ENCODE results near the gene PIGK.
"Not testable (repeated sequence)": the region's sequence is repeated elsewhere in the genome, so short reads cannot be mapped to it uniquely, and the experiment has no call there.

The PIGK gene

DNA sequence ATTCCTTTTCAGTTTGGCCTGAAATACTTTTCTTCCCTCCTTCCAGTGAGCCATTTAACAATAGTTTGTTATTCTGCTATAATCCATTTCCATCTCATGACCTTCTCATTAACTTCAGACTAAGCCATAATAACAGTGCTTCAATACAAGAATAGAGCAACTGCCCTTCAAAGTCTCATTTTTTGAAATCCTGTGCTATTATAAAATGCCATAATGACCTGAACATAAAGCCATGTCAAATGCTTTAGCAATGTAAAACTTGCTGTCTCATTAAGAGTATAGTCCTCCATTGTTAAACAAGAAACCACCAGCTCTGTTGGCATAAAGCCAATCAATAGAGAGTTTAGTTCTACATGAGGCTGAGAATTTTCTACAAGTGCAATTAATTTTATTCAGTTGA is 9.6 kb upstream of the PIGK start:
- Histone ChIP-seq H3K9me3 (ENCODE audit: control insufficient read depth, low read length) (no peaks in the 10 kb centered on the region), H3K36me3 (ENCODE audit: control insufficient read depth, insufficient read depth, low read length) (no peaks in the 10 kb centered on the region), H3K9ac (ENCODE audit: low read length) (no peak overlapping the region), H3K4me3 (ENCODE audit: low read length) (no peak overlapping the region), H3K4me1 (ENCODE audit: control insufficient read depth, insufficient read depth, low read length) (no peaks in the 10 kb centered on the region), H3K27me3 (ENCODE audit: control insufficient read depth, insufficient read depth, low read length) (no peaks in the 10 kb centered on the region)

DNA sequence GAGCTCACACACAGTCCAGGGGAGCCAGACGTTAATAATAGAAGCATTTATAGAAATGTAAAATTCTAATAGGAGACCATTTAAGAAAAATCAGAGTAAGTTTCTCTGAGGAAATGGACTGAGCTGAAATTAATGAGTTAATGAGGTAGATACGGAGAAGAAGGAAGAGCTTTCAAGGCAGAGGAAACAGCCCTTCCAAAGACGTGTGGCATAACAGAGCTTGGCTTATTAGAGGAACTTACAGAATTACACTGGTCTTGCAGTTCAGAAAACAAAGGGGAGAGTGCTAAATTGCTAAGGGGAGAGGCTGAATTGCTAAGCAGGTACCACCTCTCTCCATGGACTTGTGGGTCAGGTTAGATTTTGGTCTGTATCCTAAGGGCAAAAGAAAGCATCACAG is 8.2 kb upstream of the PIGK start:
- Histone ChIP-seq H3K9me3 (ENCODE audit: control insufficient read depth, low read length) (no peaks in the 10 kb centered on the region), H3K9ac (ENCODE audit: low read length) (no peak overlapping the region), H3K4me3 (ENCODE audit: low read length) (no peak overlapping the region), H3K27me3 (ENCODE audit: control insufficient read depth, insufficient read depth, low read length) (no peaks in the 10 kb centered on the region), H3K4me1 (ENCODE audit: control insufficient read depth, insufficient read depth, low read length) (no peaks in the 10 kb centered on the region), H3K36me3 (ENCODE audit: control insufficient read depth, insufficient read depth, low read length) (no peaks in the 10 kb centered on the region)

DNA sequence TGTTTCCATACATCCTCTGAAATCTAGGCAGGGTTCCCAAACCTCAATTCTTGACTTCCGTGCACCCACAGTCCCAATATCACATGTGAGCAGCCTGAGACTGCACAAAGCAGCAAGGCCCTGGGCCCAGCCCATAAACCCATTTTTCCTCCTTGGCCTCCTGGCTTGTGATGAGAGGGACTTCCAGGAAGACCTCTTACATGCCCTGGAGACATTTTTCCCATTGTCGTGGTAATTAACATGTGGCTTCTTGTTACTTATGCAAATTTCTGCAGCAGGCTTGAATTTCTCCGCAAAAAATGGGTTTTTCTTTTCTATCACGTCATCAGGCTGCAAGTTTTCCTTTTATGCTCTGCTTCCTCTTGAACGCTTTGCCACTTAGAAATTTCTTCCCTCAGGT is 3.3 kb upstream of the PIGK start:
- Histone ChIP-seq H3K4me3 (ENCODE audit: low read length) (no peak overlapping the region), H3K36me3 (ENCODE audit: control insufficient read depth, insufficient read depth, low read length) (no peaks in the 10 kb centered on the region), H3K4me1 (ENCODE audit: control insufficient read depth, insufficient read depth, low read length) (peaks cover 6% of the 10 kb centered on the region), H3K27me3 (ENCODE audit: control insufficient read depth, insufficient read depth, low read length) (no peaks in the 10 kb centered on the region), H3K9ac (ENCODE audit: low read length) (no peak overlapping the region), H3K9me3 (ENCODE audit: control insufficient read depth, low read length) (no peaks in the 10 kb centered on the region)

DNA sequence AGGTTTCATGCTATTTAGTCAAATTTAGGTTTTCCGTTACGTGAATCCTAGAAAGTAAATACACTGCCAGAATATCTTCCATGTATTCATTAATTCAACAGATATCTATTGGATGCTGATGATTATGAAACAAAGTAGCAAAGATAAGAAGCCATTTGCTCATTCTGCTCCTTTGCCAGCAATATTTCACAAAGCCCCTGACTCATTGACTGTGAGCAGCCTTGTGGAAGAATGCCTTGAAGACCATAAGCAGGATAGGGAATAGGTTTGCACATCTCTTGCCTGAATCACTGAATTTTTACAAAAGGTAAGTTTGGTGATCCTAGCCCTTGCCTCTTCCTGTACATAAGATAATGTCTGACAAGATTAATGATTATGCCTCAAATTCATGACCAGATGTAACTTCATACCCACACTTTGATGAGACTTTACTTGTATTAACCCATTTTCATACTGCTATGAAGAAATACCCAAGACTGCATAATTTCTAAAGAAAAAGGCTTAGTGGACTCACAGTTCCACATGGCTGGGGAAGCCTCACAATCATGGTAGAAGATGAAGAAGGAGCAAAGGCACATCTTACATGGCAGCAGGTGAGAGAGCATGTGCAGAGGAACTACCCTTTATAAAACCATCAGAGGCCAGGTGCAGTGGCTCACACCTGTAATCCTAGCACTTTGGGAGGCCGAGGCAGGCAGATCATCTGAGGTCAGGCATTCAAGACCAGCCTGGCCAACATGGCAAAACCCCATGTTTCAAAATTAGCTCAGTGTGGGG is 1.6 kb upstream of the PIGK start:
- no peaks in the 10 kb centered on the region for H3K36me3 ChIP-seq (ENCODE audit: control insufficient read depth, insufficient read depth, low read length)
- H3K27me3 ChIP-seq (ENCODE audit: control insufficient read depth, insufficient read depth, low read length): no peaks in the 10 kb centered on the region
- no peaks in the 10 kb centered on the region for H3K9me3 ChIP-seq (ENCODE audit: control insufficient read depth, low read length)
- H3K4me3 ChIP-seq (ENCODE audit: low read length): no peak overlapping the region
- no peak overlapping the region for H3K9ac ChIP-seq (ENCODE audit: low read length)
- H3K4me1 ChIP-seq (ENCODE audit: control insufficient read depth, insufficient read depth, low read length): peaks cover 6% of the 10 kb centered on the region

DNA sequence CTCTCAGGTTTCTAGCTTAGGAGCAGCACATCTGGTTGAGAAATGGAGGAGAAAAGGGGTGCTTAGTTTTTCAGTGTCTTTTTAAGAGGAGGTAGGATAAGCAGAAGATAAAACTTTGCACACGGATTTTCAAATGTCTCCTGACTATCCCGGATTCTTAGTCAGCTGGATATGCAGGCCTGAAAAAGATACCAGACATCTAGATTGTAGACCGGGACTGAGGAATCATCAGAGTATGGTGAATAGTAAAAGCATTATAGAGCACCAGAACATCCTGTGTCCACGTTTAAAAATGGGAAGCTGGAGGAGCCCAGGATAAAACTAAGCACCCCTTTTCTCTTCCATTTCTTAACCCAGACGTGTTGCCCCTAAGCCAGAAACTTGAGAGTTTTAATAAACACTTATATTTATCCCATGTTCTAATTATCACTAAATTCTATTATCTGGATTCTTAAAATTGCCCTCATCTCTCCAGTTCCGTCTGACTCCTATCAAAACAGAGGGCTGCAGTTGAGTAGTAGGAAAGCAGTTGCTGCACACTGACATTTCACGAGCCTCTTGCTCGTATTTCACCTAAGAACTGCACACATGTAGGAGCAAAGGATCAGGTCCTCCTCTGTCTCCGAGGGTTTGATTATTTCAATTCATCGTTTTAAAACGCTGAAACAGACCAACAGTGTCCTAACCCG is 609 bp downstream of the PIGK start:
- Histone ChIP-seq H3K9ac (ENCODE audit: low read length) (peak overlapping the region; percentile 97), H3K9me3 (ENCODE audit: control insufficient read depth, low read length) (no peaks in the 10 kb centered on the region), H3K4me3 (ENCODE audit: low read length) (peak overlapping the region; percentile 99), H3K4me1 (ENCODE audit: control insufficient read depth, insufficient read depth, low read length) (peaks cover 6% of the 10 kb centered on the region), H3K27me3 (ENCODE audit: control insufficient read depth, insufficient read depth, low read length) (no peaks in the 10 kb centered on the region), H3K36me3 (ENCODE audit: control insufficient read depth, insufficient read depth, low read length) (no peaks in the 10 kb centered on the region)

DNA sequence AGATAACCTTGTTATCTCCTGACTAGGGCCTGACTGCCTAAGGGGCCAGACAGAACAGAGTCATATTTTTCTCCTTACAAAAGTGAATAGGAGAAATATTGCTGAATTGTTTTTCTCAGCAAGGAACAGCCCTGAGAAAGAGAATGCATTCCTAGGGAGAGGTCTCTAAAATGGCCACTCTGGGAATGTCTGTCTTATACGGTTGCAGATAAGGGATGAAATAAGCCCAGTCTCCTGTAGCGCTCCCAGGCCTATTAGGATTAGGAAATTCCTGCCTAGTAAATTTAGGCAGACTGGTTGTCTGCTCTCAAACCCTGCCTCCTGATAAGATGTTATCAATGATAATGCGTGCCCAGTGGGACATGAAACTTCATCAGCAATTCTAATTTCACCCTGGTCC is 15.2 kb downstream of the PIGK start:
- H3K9ac ChIP-seq (ENCODE audit: low read length); H3K4me3 ChIP-seq (ENCODE audit: low read length); H3K4me1 ChIP-seq (ENCODE audit: control insufficient read depth, insufficient read depth, low read length); H3K36me3 ChIP-seq (ENCODE audit: control insufficient read depth, insufficient read depth, low read length); H3K9me3 ChIP-seq (ENCODE audit: control insufficient read depth, low read length); H3K27me3 ChIP-seq (ENCODE audit: control insufficient read depth, insufficient read depth, low read length): not testable (repeated sequence)

DNA sequence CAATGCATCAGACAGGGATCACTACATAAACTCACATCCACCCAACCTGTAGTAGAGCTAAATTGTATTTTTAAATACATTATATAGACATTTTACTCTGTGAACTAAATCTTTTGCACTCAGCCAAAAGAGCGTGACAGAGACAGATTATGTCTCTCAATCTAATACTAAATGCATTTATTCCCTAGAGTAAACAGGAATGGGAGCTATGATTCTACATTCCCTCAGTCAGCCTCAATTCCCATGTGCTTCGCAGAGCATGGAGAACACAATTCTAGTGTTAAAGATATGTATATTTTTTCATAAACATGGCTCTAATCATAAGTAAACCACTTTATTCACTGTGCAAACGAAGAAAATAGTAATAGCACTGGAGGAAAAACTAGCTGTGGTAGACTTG is 16.5 kb downstream of the PIGK start:
- H3K27me3 ChIP-seq (ENCODE audit: control insufficient read depth, insufficient read depth, low read length): no peaks in the 10 kb centered on the region
- H3K36me3 ChIP-seq (ENCODE audit: control insufficient read depth, insufficient read depth, low read length): no peaks in the 10 kb centered on the region
- no peaks in the 10 kb centered on the region for H3K9me3 ChIP-seq (ENCODE audit: control insufficient read depth, low read length)
- H3K9ac ChIP-seq (ENCODE audit: low read length): no peak overlapping the region
- no peak overlapping the region for H3K4me3 ChIP-seq (ENCODE audit: low read length)
- H3K4me1 ChIP-seq (ENCODE audit: control insufficient read depth, insufficient read depth, low read length): peaks cover 6% of the 10 kb centered on the region

DNA sequence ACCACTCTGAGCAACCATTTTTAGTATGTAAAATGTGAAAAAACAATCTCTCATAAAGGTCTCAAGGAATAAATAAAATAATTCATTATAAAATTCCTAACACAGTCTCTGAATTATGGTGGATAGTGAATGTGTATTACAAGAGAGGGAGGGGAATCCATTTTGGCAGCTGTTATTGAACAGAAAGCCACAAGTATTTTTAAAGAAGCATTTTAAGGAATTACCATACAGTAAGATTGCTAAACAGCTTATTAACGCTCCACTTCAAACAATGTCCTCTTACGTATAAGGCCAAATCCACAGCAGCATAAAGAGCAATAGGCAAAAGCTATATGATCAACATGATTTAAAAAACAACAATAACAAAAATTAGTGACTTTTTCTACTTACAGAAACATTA is 18.4 kb downstream of the PIGK start:
- Histone ChIP-seq H3K27me3 (ENCODE audit: control insufficient read depth, insufficient read depth, low read length) (no peaks in the 10 kb centered on the region), H3K36me3 (ENCODE audit: control insufficient read depth, insufficient read depth, low read length) (no peaks in the 10 kb centered on the region), H3K4me3 (ENCODE audit: low read length) (no peak overlapping the region), H3K4me1 (ENCODE audit: control insufficient read depth, insufficient read depth, low read length) (peaks cover 6% of the 10 kb centered on the region), H3K9ac (ENCODE audit: low read length) (no peak overlapping the region), H3K9me3 (ENCODE audit: control insufficient read depth, low read length) (no peaks in the 10 kb centered on the region)

DNA sequence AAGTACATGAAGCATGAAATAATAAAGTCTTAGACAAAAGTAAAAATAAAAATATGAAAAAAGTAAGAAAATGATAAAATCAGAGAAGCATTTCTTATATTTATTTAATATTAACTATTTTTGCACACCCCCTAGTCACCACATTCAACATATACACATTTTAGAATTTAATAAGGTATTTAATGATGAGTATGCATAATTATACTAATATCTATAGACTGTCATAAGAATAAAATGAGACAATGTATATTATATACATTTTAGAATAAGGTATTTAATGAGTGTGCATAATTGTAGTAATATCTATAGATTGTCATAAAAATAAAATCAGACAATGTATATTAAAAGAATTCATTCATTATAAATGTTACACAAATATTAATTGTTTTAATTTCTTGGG is 18.9 kb downstream of the PIGK start:
- no peaks in the 10 kb centered on the region for H3K27me3 ChIP-seq (ENCODE audit: control insufficient read depth, insufficient read depth, low read length)
- peaks cover 6% of the 10 kb centered on the region for H3K4me1 ChIP-seq (ENCODE audit: control insufficient read depth, insufficient read depth, low read length)
- H3K4me3 ChIP-seq (ENCODE audit: low read length): no peak overlapping the region
- no peaks in the 10 kb centered on the region for H3K36me3 ChIP-seq (ENCODE audit: control insufficient read depth, insufficient read depth, low read length)
- no peak overlapping the region for H3K9ac ChIP-seq (ENCODE audit: low read length)
- H3K9me3 ChIP-seq (ENCODE audit: control insufficient read depth, low read length): no peaks in the 10 kb centered on the region

DNA sequence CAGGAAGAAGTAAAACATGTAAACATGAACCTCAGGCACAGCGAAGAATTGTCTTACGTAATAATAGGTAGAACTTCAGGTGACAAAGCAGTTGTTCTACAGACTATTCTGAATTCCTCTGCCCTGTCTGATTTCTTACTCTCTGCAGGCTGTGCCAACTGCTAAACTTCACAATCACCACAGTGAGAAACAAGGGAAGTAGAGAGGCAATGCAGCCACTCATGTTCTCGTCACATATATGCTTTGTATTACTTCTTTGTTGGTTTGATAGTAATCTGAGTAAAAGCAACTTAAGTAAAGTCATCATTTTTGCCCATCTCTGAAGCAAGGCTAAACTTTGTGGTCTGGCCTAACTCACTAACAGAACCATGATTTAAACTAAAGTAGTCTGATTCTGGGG is 21.9 kb downstream of the PIGK start:
- no peak overlapping the region for H3K9ac ChIP-seq (ENCODE audit: low read length)
- H3K27me3 ChIP-seq (ENCODE audit: control insufficient read depth, insufficient read depth, low read length): no peaks in the 10 kb centered on the region
- H3K4me1 ChIP-seq (ENCODE audit: control insufficient read depth, insufficient read depth, low read length): no peaks in the 10 kb centered on the region
- no peaks in the 10 kb centered on the region for H3K9me3 ChIP-seq (ENCODE audit: control insufficient read depth, low read length)
- H3K4me3 ChIP-seq (ENCODE audit: low read length): no peak overlapping the region
- no peaks in the 10 kb centered on the region for H3K36me3 ChIP-seq (ENCODE audit: control insufficient read depth, insufficient read depth, low read length)

DNA sequence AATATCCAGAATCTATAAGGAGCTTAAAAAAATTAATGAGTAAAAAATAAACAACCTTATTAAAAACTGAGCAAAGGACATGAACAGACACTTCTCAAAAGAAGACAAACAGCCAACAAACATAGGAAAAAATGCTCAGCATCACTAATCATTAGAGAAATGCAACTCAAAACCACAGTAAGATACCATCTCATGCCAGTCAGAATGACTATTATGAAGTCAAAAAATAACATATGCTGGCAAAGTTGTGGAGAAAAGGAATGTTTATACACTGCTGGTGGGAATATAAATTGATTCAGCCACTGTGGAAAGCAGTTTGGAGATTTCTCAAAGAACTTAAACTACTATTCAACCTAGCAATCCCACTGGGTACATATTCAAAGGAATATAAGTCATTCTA is 25.3 kb downstream of the PIGK start:
- Histone ChIP-seq H3K4me3 (ENCODE audit: low read length) (no peak overlapping the region), H3K27me3 (ENCODE audit: control insufficient read depth, insufficient read depth, low read length) (no peaks in the 10 kb centered on the region), H3K9ac (ENCODE audit: low read length) (no peak overlapping the region), H3K9me3 (ENCODE audit: control insufficient read depth, low read length) (no peaks in the 10 kb centered on the region), H3K36me3 (ENCODE audit: control insufficient read depth, insufficient read depth, low read length) (no peaks in the 10 kb centered on the region), H3K4me1 (ENCODE audit: control insufficient read depth, insufficient read depth, low read length) (no peaks in the 10 kb centered on the region)

DNA sequence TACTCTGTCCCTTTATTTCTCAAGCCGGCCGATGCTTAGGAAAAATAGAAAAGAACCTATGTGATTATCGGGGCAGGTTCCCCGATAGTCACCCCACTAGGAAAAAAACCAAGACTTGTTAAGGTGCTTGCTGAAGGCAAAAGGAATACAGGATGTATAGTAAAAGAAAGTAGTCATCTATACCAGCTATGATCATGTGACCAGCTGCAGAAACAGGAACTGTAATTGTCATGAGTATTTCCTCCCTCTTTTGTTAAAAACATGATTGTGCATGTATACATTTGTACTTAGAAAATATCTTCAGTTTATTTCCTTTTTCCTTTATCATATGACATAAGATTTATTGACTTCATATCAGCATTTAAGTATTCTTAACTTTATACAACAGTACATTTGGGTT is 30.5 kb downstream of the PIGK start:
- no peaks in the 10 kb centered on the region for H3K4me1 ChIP-seq (ENCODE audit: control insufficient read depth, insufficient read depth, low read length)
- H3K36me3 ChIP-seq (ENCODE audit: control insufficient read depth, insufficient read depth, low read length): no peaks in the 10 kb centered on the region
- no peak overlapping the region for H3K9ac ChIP-seq (ENCODE audit: low read length)
- no peak overlapping the region for H3K4me3 ChIP-seq (ENCODE audit: low read length)
- no peaks in the 10 kb centered on the region for H3K27me3 ChIP-seq (ENCODE audit: control insufficient read depth, insufficient read depth, low read length)
- no peaks in the 10 kb centered on the region for H3K9me3 ChIP-seq (ENCODE audit: control insufficient read depth, low read length)
